MCF 10A (cell line): ENCODE measurements around the gene CAPN15. TPM values are rescaled to one million over a fixed set of nuclear protein-coding genes. Genes with fewer than 3 reads are reported as not detected.

Experiments
- BruUV-seq: library from RNA; stranded (reverse); fragments of 400-500 nt; replicated peaks from 2 replicates; lab custom pipeline; 2021; lab: Mats Ljungman, UMichigan
- CTCF ChIA-PET: fragments of 300-600 bp; sonication (Branson Sonifier 250); formaldehyde crosslinking; extraction: SDS; loops from one replicate; lab custom pipeline; 2021; ENCODE audit warnings: antibody characterized with exemption, inconsistent platforms; lab: Yijun Ruan, JAX
- POLR2A ChIA-PET: fragments of 300-600, 350-650 bp; sonication (Branson Sonifier 250); formaldehyde crosslinking; extraction: SDS; loops from one replicate; lab custom pipeline; 2020; ENCODE audit warnings: antibody characterized with exemption, inconsistent platforms; lab: Yijun Ruan, JAX
- DNase-seq: peaks from one replicate; pipeline ENCODE4 v3.0.0-alpha.2; 2018; ENCODE audit not compliant: unreplicated experiment
- H3K27ac Mint-ChIP-seq: one replicate; pipeline ENCODE4 v1.8.0; 2022; ENCODE audit warnings: mild to moderate bottlenecking, low read depth, mixed read lengths; ENCODE audit not compliant: unreplicated experiment
- H3K27me3 Mint-ChIP-seq: one replicate; pipeline ENCODE4 v1.8.0; 2022; ENCODE audit warnings: mixed read lengths; ENCODE audit not compliant: insufficient read depth, unreplicated experiment
- H3K36me3 Mint-ChIP-seq: one replicate; pipeline ENCODE4 v1.8.0; 2022; ENCODE audit warnings: mild to moderate bottlenecking, moderate library complexity, mixed read lengths; ENCODE audit not compliant: insufficient read depth, unreplicated experiment
- H3K4me1 Mint-ChIP-seq: one replicate; pipeline ENCODE4 v1.8.0; 2022; ENCODE audit warnings: mixed read lengths; ENCODE audit not compliant: insufficient read depth, unreplicated experiment
- H3K4me3 Mint-ChIP-seq: one replicate; pipeline ENCODE4 v1.8.0; 2022; ENCODE audit warnings: mild to moderate bottlenecking, moderate library complexity, mixed read lengths; ENCODE audit not compliant: unreplicated experiment
- H3K9me3 Mint-ChIP-seq: one replicate; pipeline ENCODE4 v1.8.0; 2022; ENCODE audit warnings: mixed read lengths; ENCODE audit not compliant: unreplicated experiment
- intact Hi-C: fragments of 100-400 bp; cut with micrococcal nuclease; formaldehyde crosslinking; loops from 2 replicates; pipeline ENCODE4 v1.14.1; 2022
- total RNA-seq: library from RNA; stranded (reverse); gene quantifications from 2 replicates; pipeline ENCODE4 v1.2.3, GENCODE V29; 2022
- TF ChIP-seq, protein P1 (sequence below): fragments of 200-600 bp; IDR thresholded peaks from one replicate; pipeline ENCODE4 v1.8.0; 2022; ENCODE audit warnings: antibody characterized with exemption, mild to moderate bottlenecking; ENCODE audit not compliant: unreplicated experiment

CAPN15 gene
- total RNA-seq, 1 experiment from 2014 or later: 81.1 TPM

DNA sequence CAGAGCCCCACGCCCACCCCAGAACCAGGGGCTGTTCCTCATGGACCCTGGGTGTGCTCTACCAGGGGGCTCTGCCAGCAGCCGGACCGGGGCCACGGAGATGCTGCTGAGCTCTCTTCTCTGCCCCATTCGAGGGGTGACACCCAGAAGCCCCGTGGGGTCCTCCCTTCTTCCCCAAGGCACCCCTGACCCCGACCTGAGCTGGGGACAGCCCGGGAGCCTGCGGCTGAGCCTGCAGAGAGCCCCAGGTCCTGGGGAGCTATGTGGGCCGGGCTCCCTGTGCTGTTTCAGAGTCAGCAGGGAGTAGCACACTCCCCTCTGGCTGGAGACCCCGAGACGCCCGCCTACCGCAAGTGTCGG, 31.5 kb downstream of the CAPN15 start:
- intact Hi-C loops: no loop called here
- no peaks in the 10 kb centered on the region for H3K4me1 Mint-ChIP-seq
- H3K9me3 Mint-ChIP-seq: no peaks in the 10 kb centered on the region
- ChIA-PET CTCF (interaction anchor here (0.6 to 0.7 kb wide), 2 partner anchors 9 to 124 kb away, joined by 3 read pairs; no protein-coding TSS in a partner anchor), POLR2A (no interaction called here)
- DNase-seq: no peak
- no peaks in the 10 kb centered on the region for H3K36me3 Mint-ChIP-seq
- H3K27ac Mint-ChIP-seq: no peak overlapping the region
- BruUV-seq: no TSS peak
- no peak overlapping the region for H3K4me3 Mint-ChIP-seq
- H3K27me3 Mint-ChIP-seq: no peaks in the 10 kb centered on the region
- TF ChIP-seq, protein P1, sequence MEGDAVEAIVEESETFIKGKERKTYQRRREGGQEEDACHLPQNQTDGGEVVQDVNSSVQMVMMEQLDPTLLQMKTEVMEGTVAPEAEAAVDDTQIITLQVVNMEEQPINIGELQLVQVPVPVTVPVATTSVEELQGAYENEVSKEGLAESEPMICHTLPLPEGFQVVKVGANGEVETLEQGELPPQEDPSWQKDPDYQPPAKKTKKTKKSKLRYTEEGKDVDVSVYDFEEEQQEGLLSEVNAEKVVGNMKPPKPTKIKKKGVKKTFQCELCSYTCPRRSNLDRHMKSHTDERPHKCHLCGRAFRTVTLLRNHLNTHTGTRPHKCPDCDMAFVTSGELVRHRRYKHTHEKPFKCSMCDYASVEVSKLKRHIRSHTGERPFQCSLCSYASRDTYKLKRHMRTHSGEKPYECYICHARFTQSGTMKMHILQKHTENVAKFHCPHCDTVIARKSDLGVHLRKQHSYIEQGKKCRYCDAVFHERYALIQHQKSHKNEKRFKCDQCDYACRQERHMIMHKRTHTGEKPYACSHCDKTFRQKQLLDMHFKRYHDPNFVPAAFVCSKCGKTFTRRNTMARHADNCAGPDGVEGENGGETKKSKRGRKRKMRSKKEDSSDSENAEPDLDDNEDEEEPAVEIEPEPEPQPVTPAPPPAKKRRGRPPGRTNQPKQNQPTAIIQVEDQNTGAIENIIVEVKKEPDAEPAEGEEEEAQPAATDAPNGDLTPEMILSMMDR: no peak

DNA sequence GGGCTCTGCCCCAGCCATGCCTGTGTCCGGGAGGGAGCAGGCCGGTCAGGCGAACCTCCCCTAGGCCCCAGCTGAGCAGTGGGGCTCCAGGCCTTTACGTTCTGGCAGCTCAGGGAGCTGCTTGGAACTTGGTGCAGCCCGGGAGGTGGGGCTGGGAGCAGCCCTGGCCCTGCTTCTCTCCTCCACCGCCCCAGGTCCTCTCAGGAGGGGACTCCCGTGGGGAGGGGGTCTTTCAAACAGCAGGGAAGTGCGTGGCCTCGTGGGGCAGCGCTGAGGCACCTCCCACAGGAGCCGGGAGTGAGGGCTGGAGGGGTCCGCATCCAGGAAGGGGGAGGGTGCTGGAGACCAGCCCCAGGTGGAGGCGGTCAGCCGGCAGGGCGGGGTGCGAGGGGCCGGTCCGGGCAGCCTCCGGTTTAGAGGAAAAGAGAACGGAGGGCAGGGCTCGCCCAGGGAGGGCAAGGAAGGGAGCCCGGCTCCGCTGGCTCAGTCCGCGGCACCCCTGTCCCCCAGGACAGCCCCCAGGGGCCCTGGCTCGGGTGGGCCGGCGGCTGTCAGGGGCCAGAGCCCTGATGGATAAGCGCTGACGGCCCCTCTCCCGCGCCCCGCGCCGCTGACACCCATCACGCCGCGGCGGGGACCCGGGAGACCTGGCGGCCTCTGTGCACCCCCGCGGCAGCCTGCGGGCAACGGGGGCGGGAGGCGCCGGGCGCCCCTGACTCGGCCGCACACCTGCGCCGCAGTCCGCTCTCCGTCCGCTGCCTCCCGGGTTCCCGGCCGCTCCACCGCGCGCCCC, 32.1 kb downstream of the CAPN15 start:
- no TSS peak for BruUV-seq
- no peaks in the 10 kb centered on the region for H3K4me1 Mint-ChIP-seq
- no peaks in the 10 kb centered on the region for H3K9me3 Mint-ChIP-seq
- no peak for DNase-seq
- ChIA-PET POLR2A (no interaction called here), CTCF (interaction anchor here (0.6 to 0.7 kb wide), 3 partner anchors 9 to 124 kb away, joined by 3 read pairs; no protein-coding TSS in a partner anchor)
- H3K27ac Mint-ChIP-seq: no peak overlapping the region
- H3K4me3 Mint-ChIP-seq: no peak overlapping the region
- H3K27me3 Mint-ChIP-seq: no peaks in the 10 kb centered on the region
- TF ChIP-seq, protein P1: no peak
- intact Hi-C loops: no loop called here
- H3K36me3 Mint-ChIP-seq: no peaks in the 10 kb centered on the region

DNA sequence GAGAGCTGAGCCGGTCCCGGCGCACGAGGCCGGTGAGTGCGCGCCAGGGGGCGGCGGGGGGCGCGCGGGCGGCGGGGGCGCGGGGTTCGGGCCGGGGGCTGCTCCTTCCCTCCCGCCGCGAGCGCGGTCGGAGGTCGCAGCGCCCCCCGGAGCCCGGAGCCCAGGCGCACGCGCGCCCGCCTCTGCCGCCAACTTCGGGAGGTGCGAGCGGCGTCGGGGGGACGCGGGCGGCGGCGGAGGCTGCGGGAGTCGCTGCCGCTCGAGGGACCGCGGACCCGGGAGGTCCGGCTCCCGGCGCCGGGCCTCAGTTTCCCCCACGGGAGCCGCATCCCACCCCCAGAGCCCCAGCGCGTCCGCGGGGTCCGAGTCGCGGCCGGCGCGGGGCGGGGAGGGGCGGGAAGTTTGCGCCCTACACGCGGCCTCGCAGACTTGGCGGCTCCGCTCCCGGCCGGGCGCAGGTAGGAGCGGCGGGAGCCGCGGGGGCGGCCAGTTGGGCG, 32.7 kb downstream of the CAPN15 start, which contains the start of gene PRR35:
Gene PRR35, plus strand, starts transcription at position 191 of the 497 bp plus-strand sequence. CDS start 2,901 bp downstream, outside the sequence.
- Mint-ChIP-seq H3K27ac (no peak within 1 kb of the TSS), H3K4me1 (no peaks in the 10 kb centered on the region), H3K36me3 (no peaks in the 10 kb centered on the region), H3K27me3 (no peaks in the 10 kb centered on the region), H3K4me3 (no peak within 1 kb of the TSS), H3K9me3 (no peaks in the 10 kb centered on the region)
- intact Hi-C loops: no loop called here
- no TSS peak for BruUV-seq
- CTCF ChIA-PET: interaction anchor here (0.6 to 0.7 kb wide), 2 partner anchors 10 to 76 kb away, joined by 3 read pairs; no protein-coding TSS in a partner anchor
- POLR2A ChIA-PET: no interaction called here
- TF ChIP-seq, protein P1: no peak
- no peak for DNase-seq

DNA sequence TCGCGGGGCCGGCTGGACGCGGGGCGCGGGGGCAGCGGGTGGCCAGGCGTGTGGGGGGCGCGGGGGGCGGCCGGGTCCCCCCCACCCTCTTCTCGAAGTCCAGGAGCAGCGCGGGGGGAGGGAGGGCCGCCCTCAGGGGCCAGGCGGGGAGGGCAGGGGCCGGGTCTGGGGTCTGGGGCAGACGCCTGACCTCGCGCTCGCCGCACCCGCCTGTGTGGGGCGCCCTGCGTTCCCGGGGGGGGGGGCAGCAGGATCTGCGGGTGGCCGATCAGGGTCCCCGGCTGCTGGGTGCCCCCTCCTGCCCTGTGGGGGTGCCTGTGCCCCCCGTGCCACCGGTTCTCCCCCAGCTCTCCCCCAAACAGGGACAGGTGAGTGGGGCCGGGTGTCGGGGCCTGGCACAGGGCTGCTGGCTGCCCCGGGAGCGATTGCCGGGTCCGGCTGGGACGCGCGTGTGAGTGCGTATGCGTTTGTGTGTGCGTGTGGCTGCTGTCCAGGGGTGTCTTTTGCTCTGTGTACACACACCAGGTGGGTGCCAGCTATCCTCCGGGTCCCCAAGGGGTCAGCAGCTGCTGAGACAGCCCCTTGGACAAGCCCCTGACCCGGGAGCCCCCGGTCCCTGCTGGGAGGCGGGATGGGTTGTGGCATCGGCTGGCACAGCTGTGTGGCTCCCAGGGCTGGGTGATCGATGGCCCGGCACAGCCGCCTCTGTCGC, 33.3 kb downstream of the CAPN15 start:
- no TSS peak for BruUV-seq
- intact Hi-C loops: no loop called here

More for the DNA sequence above, 33.3 kb downstream of the CAPN15 start:
- Mint-ChIP-seq H3K4me3 (no peak overlapping the region), H3K36me3 (no peaks in the 10 kb centered on the region), H3K27me3 (no peaks in the 10 kb centered on the region), H3K27ac (no peak overlapping the region), H3K4me1 (no peaks in the 10 kb centered on the region), H3K9me3 (no peaks in the 10 kb centered on the region)
- ChIA-PET POLR2A (no interaction called here), CTCF (interaction anchor here (0.6 to 0.7 kb wide), 2 partner anchors 10 to 76 kb away, joined by 3 read pairs; no protein-coding TSS in a partner anchor)
- DNase-seq: no peak
- TF ChIP-seq, protein P1: no peak
